Testis (tissue), 2 donors: ENCODE results near the gene SSTR5.

ENCODE experiments used
- POLR2A ChIP-seq: fragments of 450-650 bp; IDR thresholded peaks from one replicate; pipeline ENCODE4 v1.6.1; 2017; ENCODE audit warnings: antibody characterized with exemption, mild to moderate bottlenecking, moderate library complexity
- TF ChIP-seq, protein P1 (sequence below), 3 experiments: fragments of 450-650 bp in 2 of 3; fragments of 200-600 bp in 1 of 3; sonication (generic) in 1 of 3; IDR thresholded peaks; one replicate each; pipeline ENCODE4 v1.5.1; 2016 to 2019; ENCODE audit warnings: antibody characterized with exemption in 3 of 3, mild to moderate bottlenecking in 2 of 3, moderate library complexity in 1 of 3

DNA sequence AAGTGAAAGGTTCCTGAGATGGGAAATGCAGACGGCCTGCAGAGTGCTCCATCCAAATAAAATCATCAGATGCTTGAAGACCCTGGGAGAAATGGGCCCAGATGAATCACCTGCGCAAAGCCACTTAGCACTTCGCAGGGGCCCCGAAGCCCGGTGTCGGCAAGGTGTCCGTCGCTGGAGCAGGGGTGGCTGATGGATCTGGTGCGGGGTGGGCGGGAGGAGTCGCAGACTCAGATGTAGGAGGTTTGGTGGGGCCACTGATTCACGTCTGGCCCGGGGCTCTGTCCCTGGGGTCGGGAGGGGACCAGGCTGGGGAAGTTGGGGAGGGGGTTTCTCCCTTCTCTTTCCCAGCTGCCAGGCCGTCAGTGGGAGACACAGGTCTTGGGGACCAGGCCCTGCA, 21.6 kb upstream of the SSTR5 start:
- TF ChIP-seq, protein P1, sequence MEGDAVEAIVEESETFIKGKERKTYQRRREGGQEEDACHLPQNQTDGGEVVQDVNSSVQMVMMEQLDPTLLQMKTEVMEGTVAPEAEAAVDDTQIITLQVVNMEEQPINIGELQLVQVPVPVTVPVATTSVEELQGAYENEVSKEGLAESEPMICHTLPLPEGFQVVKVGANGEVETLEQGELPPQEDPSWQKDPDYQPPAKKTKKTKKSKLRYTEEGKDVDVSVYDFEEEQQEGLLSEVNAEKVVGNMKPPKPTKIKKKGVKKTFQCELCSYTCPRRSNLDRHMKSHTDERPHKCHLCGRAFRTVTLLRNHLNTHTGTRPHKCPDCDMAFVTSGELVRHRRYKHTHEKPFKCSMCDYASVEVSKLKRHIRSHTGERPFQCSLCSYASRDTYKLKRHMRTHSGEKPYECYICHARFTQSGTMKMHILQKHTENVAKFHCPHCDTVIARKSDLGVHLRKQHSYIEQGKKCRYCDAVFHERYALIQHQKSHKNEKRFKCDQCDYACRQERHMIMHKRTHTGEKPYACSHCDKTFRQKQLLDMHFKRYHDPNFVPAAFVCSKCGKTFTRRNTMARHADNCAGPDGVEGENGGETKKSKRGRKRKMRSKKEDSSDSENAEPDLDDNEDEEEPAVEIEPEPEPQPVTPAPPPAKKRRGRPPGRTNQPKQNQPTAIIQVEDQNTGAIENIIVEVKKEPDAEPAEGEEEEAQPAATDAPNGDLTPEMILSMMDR (IDR thresholded peaks at IDR 0.05), result no peak
- TF ChIP-seq POLR2A, result no peak
